SU-DHL-6 (cell line): Measurements from ENCODE around the gene BANP.
"Not testable (repeated sequence)": the region's sequence is repeated elsewhere in the genome, so short reads cannot be mapped to it uniquely, and the experiment has no call there.

Experiments
- EZH2phosphoT487 ChIP-seq: fragments of 200-600 bp; sonication (generic), shearing (Covaris generic); conservative IDR thresholded peaks from 2 replicates; pipeline ENCODE4 v1.6.1; 2018; ENCODE audit warnings: mild to moderate bottlenecking, antibody characterized with exemption, low read length, moderate library complexity, mixed read lengths
- TF ChIP-seq, protein P1 (sequence below): fragments of 200-600 bp; sonication (generic); IDR thresholded peaks from one replicate; pipeline ENCODE4 v1.5.1; 2017; ENCODE audit warnings: antibody characterized with exemption, mild to moderate bottlenecking, low read length, moderate library complexity; ENCODE audit not compliant: insufficient read depth, poor library complexity, severe bottlenecking

DNA sequence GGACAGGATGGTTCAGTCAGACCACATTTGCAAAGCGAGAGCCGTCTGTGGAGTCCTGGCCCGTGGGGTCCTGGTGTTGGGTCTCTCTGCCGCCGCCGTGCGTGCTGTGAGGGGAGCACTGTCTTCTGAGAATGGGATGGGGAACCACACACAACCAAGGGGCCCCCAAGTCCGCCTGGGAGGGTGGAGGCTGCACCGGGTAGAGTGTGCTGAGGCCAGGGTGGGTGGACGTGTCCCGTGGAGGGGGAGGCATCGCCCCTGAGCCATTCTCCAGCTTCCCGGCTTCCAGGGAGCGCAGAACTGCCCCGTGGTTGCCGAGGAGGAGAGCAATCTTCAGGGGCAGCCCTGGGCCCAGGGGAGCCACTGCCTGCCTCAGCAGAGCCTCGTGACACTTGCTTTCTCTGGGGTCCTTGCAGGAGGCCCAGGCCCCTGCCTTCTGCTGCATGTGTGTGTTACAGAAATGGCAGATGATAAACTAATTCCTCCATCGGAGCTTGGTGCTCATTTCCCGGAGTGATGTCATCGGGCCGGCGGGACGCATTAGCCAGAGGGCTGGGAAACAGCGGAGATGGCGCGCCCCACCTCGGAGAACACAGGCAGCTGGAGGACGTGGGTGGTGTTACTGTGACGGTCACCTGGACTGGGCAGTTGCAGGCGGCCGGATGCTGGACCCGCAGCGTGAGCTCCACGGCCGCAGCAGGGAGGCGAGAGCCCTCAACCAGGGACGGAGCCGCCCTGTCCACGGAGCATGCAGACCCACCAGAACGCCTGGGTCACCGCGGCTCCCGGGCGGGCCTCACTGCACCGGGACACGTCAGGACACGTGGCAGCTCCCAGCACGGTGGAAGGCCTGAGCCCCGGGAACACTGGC, 168.9 kb downstream of the BANP start:
- TF ChIP-seq, protein P1, sequence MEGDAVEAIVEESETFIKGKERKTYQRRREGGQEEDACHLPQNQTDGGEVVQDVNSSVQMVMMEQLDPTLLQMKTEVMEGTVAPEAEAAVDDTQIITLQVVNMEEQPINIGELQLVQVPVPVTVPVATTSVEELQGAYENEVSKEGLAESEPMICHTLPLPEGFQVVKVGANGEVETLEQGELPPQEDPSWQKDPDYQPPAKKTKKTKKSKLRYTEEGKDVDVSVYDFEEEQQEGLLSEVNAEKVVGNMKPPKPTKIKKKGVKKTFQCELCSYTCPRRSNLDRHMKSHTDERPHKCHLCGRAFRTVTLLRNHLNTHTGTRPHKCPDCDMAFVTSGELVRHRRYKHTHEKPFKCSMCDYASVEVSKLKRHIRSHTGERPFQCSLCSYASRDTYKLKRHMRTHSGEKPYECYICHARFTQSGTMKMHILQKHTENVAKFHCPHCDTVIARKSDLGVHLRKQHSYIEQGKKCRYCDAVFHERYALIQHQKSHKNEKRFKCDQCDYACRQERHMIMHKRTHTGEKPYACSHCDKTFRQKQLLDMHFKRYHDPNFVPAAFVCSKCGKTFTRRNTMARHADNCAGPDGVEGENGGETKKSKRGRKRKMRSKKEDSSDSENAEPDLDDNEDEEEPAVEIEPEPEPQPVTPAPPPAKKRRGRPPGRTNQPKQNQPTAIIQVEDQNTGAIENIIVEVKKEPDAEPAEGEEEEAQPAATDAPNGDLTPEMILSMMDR: not testable (repeated sequence)
- TF ChIP-seq EZH2phosphoT487: not testable (repeated sequence)
